Articular chondrocyte of knee joint (primary cell): ENCODE data around the gene PYDC1. TPM values are rescaled to one million over a fixed set of nuclear protein-coding genes. Genes with fewer than 3 reads are reported as not detected.

ENCODE experiments used
- small RNA-seq: library from RNA; depleted of rRNA; stranded (forward); fragments of <200 nt; gene quantifications from one replicate; pipeline ENCODE3, GENCODE V24; 2012
- total RNA-seq: library from RNA; depleted of rRNA; stranded (reverse); fragments of >200 nt; gene quantifications from 2 replicates; pipeline ENCODE4 v1.2.3, GENCODE V29; 2012

Gene PYDC1
- not detected in 2 replicates for total RNA-seq

GRCh38 chr16:31216422-31217135 lies at the start of gene PYDC1:
Gene PYDC1 (minus strand): TSS chr16:31217135. CDS start chr16:31217028, 107 bp downstream.

GRCh38 chr16:31213877-31214707 lies 2.8 kb downstream of the PYDC1 start, which contains the start of gene TRIM72:
Gene TRIM72 (plus strand): TSS chr16:31214119. CDS start chr16:31214739, 620 bp downstream.

GRCh38 chr16:31202414-31203375 lies 14.2 kb downstream of the PYDC1 start, which contains the start of gene PYCARD:
Gene PYCARD (minus strand): TSS chr16:31202760. CDS start chr16:31202690, 70 bp downstream.

GRCh38 chr16:31179747-31180459 lies 37.0 kb downstream of the PYDC1 start, which contains the start of gene FUS:
Gene FUS (plus strand): TSS chr16:31180139. CDS start chr16:31180215, 76 bp downstream.

Small RNA genes lying within 50 kb of the gene (small RNA-seq; reads per million reads assigned to genes)
- gene NDUFA3P6, result not detected

Other genes with a start within 250 kb of the PYDC1 start
- 42.6 and 51.9 TPM in 2 replicates for gene HSD3B7, start 231.9 kb downstream of the PYDC1 start, total RNA-seq
- gene STX1B, start 206.5 kb downstream of the PYDC1 start, total RNA-seq, result 1.4 and 2.1 TPM in 2 replicates
- gene STX4, start 183.6 kb downstream of the PYDC1 start, total RNA-seq, result 21.7 and 26.1 TPM in 2 replicates
- 7.8 and 10.9 TPM in 2 replicates for gene ZNF668, start 142.9 kb downstream of the PYDC1 start, total RNA-seq
- gene ZNF646, start 142.7 kb downstream of the PYDC1 start, total RNA-seq, result 12.4 and 13.2 TPM in 2 replicates
- gene PRSS53, start 128.2 kb downstream of the PYDC1 start, total RNA-seq, result 1.9 and 3.7 TPM in 2 replicates
- gene VKORC1, start 122.3 kb downstream of the PYDC1 start, total RNA-seq, result 149 and 200 TPM in 2 replicates
- gene BCKDK, start 108.7 kb downstream of the PYDC1 start, total RNA-seq, result 32.0 and 32.5 TPM in 2 replicates
- 26.2 and 27.0 TPM in 2 replicates for gene KAT8, start 99.5 kb downstream of the PYDC1 start, total RNA-seq
- not detected in 2 replicates for gene PRSS8, start 81.4 kb downstream of the PYDC1 start, total RNA-seq
- gene PRSS36, start 67.1 kb downstream of the PYDC1 start, total RNA-seq, result 0.22 and 0.91 TPM in 2 replicates
- 39.7 and 45.1 TPM in 2 replicates for gene FUS, start 37.0 kb downstream of the PYDC1 start, total RNA-seq
- 42.3 and 43.9 TPM in 2 replicates for gene PYCARD, start 14.4 kb downstream of the PYDC1 start, total RNA-seq
- not detected in 2 replicates for gene TRIM72, start 3.0 kb downstream of the PYDC1 start, total RNA-seq
- gene ITGAM, start 42.8 kb upstream of the PYDC1 start, total RNA-seq, result not detected in 2 replicates
- gene ITGAX, start 138.0 kb upstream of the PYDC1 start, total RNA-seq, result under 0.01 and 0.52 TPM in 2 replicates
- gene ITGAD, start 176.2 kb upstream of the PYDC1 start, total RNA-seq, result not detected in 2 replicates
- gene COX6A2, start 211.2 kb upstream of the PYDC1 start, total RNA-seq, result not detected in 2 replicates
- gene ZNF843, start 225.7 kb upstream of the PYDC1 start, total RNA-seq, result 1.2 and 1.4 TPM in 2 replicates
- gene ARMC5, start 242.4 kb upstream of the PYDC1 start, total RNA-seq, result 9.0 and 10.4 TPM in 2 replicates